GM12878 (cell line): ENCODE results near the gene SLC4A1. TPM values are rescaled to one million over a fixed set of nuclear protein-coding genes. Genes with fewer than 3 reads are reported as not detected.

Experiments used
- ATAC-seq: fragments of 200-7000 bp; cut with Tn5 transposase; 3 replicates; pipeline ENCODE4 v1.9.1; 2020; ENCODE audit warnings: mild to moderate bottlenecking, moderate library complexity
- BruUV-seq: library from RNA; stranded (reverse); fragments of 400-500 nt; replicated peaks from 2 replicates; lab custom pipeline; 2021; lab: Mats Ljungman, UMichigan
- CTCF ChIA-PET: fragments of 300-600 bp; sonication (Branson Sonifier 250); formaldehyde crosslinking; extraction: SDS; loops from one replicate; lab custom pipeline; 2021; ENCODE audit warnings: inconsistent platforms; lab: Yijun Ruan, JAX
- POLR2A ChIA-PET: fragments of 350-600 bp; formaldehyde crosslinking; extraction: SDS; loops from one replicate; lab custom pipeline; 2021; ENCODE audit warnings: inconsistent platforms; lab: Charles Lee
- RAD21 ChIA-PET: fragments of 300-600 bp; sonication (Branson Sonifier 250); formaldehyde crosslinking; loops from one replicate; lab custom pipeline; 2023; ENCODE audit warnings: antibody characterized with exemption; ENCODE audit not compliant: unreplicated experiment; lab: Charles Lee
- SMC1A ChIA-PET: fragments of 300-600 bp; sonication (Branson Sonifier 250); formaldehyde crosslinking; loops from one replicate; lab custom pipeline; 2023; ENCODE audit not compliant: unreplicated experiment, uncharacterized antibody; lab: Charles Lee
- DNase-seq: peaks from one replicate; pipeline ENCODE4 v3.0.0-alpha.2; 2011; ENCODE audit warnings: low read depth, low spot score
- FAIRE-seq: peaks from 3 replicates; lab custom pipeline; 2011; peaks lifted over from hg19 to GRCh38; lab: Jason Lieb, UNC
- H2AFZ ChIP-seq: 2 replicates; pipeline ENCODE4 v1.6.0; 2011; ENCODE audit warnings: low read depth, low read length, control low read depth; ENCODE audit not compliant: control insufficient read depth
- H3K27ac ChIP-seq: 2 replicates; pipeline ENCODE4 v1.5.1; 2011; ENCODE audit warnings: control low read depth; ENCODE audit not compliant: control insufficient read depth, insufficient read depth
- H3K27me3 ChIP-seq, 2 experiments: replicated peaks in 1 of 2; 2 replicates each; pipeline versions ENCODE4 v1.6.0 to v1.6.1; 2011; ENCODE audit warnings: low read length in 1 of 2; ENCODE audit not compliant: control insufficient read depth in 2 of 2, insufficient read depth in 2 of 2
- H3K36me3 ChIP-seq, 2 experiments: 2 replicates each; pipeline ENCODE4 v1.5.1; 2011; ENCODE audit warnings: low read length in 1 of 2; ENCODE audit not compliant: control insufficient read depth in 2 of 2, insufficient read depth in 2 of 2
- H3K4me1 ChIP-seq: 2 replicates; pipeline ENCODE4 v1.6.1; 2011; ENCODE audit warnings: mild to moderate bottlenecking, low read length, moderate library complexity, mixed read lengths; ENCODE audit not compliant: control insufficient read depth, insufficient read depth
- H3K4me2 ChIP-seq: 2 replicates; pipeline ENCODE4 v1.6.0; 2011; ENCODE audit warnings: control low read depth; ENCODE audit not compliant: control insufficient read depth, insufficient read depth
- H3K4me3 ChIP-seq: fragments of 200-600 bp; sonication (generic); 2 replicates; pipeline ENCODE4 v1.5.1; 2016
- H3K79me2 ChIP-seq: 2 replicates; pipeline ENCODE4 v1.6.0; 2011; ENCODE audit warnings: low read length; ENCODE audit not compliant: control insufficient read depth, insufficient read depth
- H3K9ac ChIP-seq: 2 replicates; pipeline ENCODE4 v1.8.0; 2011; ENCODE audit warnings: low read length, control low read depth, mixed read lengths; ENCODE audit not compliant: control insufficient read depth, insufficient read depth
- H3K9me3 ChIP-seq: replicated peaks from 3 replicates; pipeline ENCODE4 v1.5.1; 2011; ENCODE audit warnings: mild to moderate bottlenecking, low read length; ENCODE audit not compliant: control insufficient read depth, insufficient read depth
- H4K20me1 ChIP-seq: 2 replicates; pipeline ENCODE4 v1.6.0; 2011; ENCODE audit not compliant: control insufficient read depth, insufficient read depth
- EED ChIP-seq: sonication (generic); IDR thresholded peaks from 2 replicates; pipeline ENCODE4 v1.6.1; 2016; ENCODE audit warnings: antibody characterized with exemption, low read depth
- HDAC6 ChIP-seq: fragments of 200-600 bp; sonication (generic); IDR thresholded peaks from one replicate; pipeline ENCODE4 v1.8.0; 2017; ENCODE audit warnings: antibody characterized with exemption; ENCODE audit not compliant: unreplicated experiment
- NRF1 ChIP-seq: conservative IDR thresholded peaks from 2 replicates; pipeline ENCODE4 v1.6.1; 2011; ENCODE audit warnings: mild to moderate bottlenecking, low read depth, low read length, improper control_type of control experiment
- WGBS: methylation state at CpG from one replicate; pipeline ENCODE4 v1.1.6; 2016; ENCODE audit warnings: low lambda C conversion rate; ENCODE audit not compliant: insufficient replicate concordance, insufficient coverage; ENCODE audit errors: missing lambda C conversion rate; 5-methylcytosine and 5-hydroxymethylcytosine counted together
- in situ Hi-C: fragments of 300-500 bp; cut with MboI; formaldehyde crosslinking; loops from 9 replicates; pipeline ENCODE4 v1.14.3; 2018; ENCODE audit warnings: mixed read lengths
- intact Hi-C: fragments of 100-400 bp; cut with micrococcal nuclease; formaldehyde crosslinking; loops from one replicate; pipeline ENCODE4 v1.14.2; 2022; ENCODE audit not compliant: unreplicated experiment
- polyA plus RNA-seq, 11 experiments: library from polyadenylated mRNA; depleted of rRNA in 4 of 11; unstranded in 6 of 11; stranded (reverse) in 5 of 11; fragments of >200 nt; fragmentation: Nextera tagmentation in 4 of 11; fragmentation: Illumina TruSeq in 1 of 11; extraction: Ambion mirVana in 4 of 11; extraction: Trizol in 1 of 11; gene quantifications; 1 replicate in 1 of 11; 2 replicates in 10 of 11; pipeline versions ENCODE4 v1.2.1 to v1.2.3, GENCODE V29; 2011 to 2016; ENCODE audit warnings: inconsistent platforms in 2 of 11, missing spikeins in 2 of 11, low read depth in 1 of 11
- total RNA-seq, 4 experiments: library from RNA; depleted of rRNA in 3 of 4; stranded (reverse); fragments of >200 nt in 3 of 4; fragmentation: Illumina TruSeq in 1 of 4; extraction: Trizol in 1 of 4; gene quantifications; 2 replicates each; pipeline versions ENCODE4 v1.2.1 to v1.2.3, GENCODE V29; 2013 to 2021
- TF ChIP-seq, protein P1 (sequence below): IDR thresholded peaks from 2 replicates; pipeline ENCODE4 v1.6.1; 2011; ENCODE audit warnings: borderline replicate concordance, low read depth, mild to moderate bottlenecking, moderate library complexity, low read length; ENCODE audit not compliant: insufficient read depth, poor library complexity, severe bottlenecking
- TF ChIP-seq, protein P2 (sequence below): IDR thresholded peaks from 2 replicates; pipeline ENCODE4 v1.6.1; 2012; ENCODE audit warnings: improper control_type of control experiment, low read depth, low read length; ENCODE audit not compliant: insufficient replicate concordance

Gene SLC4A1
- total and polyA plus RNA-seq, 10 of the 15 experiments (the other 5 are each of a cell fraction or from before 2014, with no cell fraction given) = 0.03 TPM; not detected in 9

DNA sequence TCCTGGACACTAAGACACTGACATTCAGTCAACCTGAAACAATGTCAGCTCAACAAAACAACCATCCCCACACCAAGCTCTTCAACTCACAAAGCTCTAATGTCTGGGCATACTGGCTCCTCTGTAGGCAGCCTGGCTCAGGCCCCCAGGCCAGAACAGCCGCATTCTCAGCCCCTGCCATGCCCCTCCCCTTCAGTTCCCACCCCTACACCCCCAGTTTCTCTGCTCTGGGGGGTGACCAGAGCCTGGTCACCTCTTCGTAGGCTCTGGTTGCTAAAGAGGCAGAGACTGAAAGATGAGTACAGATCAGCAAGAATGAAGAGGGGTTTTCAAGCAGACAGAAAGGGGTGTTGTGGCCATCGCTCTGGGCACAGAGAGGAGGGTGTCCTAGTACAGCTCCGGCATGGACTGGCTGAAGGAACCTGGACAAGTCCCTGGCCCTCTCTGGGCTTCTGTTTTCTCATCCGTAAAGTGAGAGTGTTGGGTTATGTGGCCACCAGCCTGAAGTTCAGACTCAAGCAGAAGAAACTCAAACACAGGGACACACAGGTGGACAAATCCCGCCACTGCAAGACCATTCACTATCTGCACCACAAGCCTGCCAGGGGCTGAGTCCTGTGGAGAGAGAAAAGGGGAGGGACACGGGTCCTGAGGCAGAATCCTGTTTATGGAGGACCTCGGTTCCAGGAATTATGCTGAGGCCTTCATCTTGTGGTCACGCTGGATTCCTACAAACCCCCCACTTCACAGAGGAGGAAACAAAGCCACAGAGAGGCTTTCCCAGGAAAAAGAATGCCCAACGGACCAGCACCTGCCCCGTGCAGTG lies 987 bp upstream of the SLC4A1 start:
- TF ChIP-seq EED (no peak), HDAC6 (no peak)
- TF ChIP-seq, protein P1, sequence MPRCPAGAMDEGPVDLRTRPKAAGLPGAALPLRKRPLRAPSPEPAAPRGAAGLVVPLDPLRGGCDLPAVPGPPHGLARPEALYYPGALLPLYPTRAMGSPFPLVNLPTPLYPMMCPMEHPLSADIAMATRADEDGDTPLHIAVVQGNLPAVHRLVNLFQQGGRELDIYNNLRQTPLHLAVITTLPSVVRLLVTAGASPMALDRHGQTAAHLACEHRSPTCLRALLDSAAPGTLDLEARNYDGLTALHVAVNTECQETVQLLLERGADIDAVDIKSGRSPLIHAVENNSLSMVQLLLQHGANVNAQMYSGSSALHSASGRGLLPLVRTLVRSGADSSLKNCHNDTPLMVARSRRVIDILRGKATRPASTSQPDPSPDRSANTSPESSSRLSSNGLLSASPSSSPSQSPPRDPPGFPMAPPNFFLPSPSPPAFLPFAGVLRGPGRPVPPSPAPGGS = no peak
- CTCF ChIA-PET = no interaction called here

DNA sequence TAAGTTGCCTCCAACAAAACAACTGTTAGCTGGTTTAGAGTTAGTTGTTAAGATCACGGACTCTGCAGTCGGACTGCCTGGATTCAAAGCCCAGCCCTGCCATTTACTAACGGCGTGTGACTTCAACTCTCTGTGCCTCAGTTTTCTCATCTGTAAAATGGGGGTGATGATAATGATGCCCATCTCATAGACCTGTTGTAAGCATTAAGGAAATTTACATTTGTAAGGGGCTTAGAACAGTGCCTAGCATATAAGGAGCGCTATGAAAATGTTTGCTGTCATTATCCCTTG lies 825 bp downstream of the SLC4A1 start:
- no TSS peak for BruUV-seq
- Histone ChIP-seq H3K36me3 (no peaks in the 10 kb centered on the region), H3K4me3 (no peak overlapping the region), H3K27me3 (no peaks in the 10 kb centered on the region; a peak in 1 of 4 replicates), H2AFZ (no peak overlapping the region), H3K4me1 (no peaks in the 10 kb centered on the region), H4K20me1 (no peaks in the 10 kb centered on the region), H3K9ac (no peak overlapping the region), H3K27ac (no peak overlapping the region), H3K9me3 (no peaks in the 10 kb centered on the region), H3K4me2 (no peak overlapping the region), H3K79me2 (no peaks in the 10 kb centered on the region)
- WGBS = 84% methylated on average over 5 of the region's 5 CpGs
- CTCF ChIA-PET = interaction anchor here (2.1 kb wide), 1 partner anchor 57 kb away, joined by 7 read pairs; no protein-coding TSS in a partner anchor
- in situ Hi-C loops = no loop called here
- POLR2A ChIA-PET = no interaction called here
- no peak for DNase-seq
- intact Hi-C loops = no loop called here
- ATAC-seq = no peak
- SMC1A ChIA-PET = interaction anchor here (1.1 kb wide), 1 partner anchor 50 kb away, joined by 3 read pairs; no protein-coding TSS in a partner anchor
- RAD21 ChIA-PET = interaction anchor here (1.2 kb wide), 1 partner anchor 60 kb away, joined by 3 read pairs; no protein-coding TSS in a partner anchor
- no peak for FAIRE-seq
- no peak for TF ChIP-seq NRF1
- TF ChIP-seq, protein P2, sequence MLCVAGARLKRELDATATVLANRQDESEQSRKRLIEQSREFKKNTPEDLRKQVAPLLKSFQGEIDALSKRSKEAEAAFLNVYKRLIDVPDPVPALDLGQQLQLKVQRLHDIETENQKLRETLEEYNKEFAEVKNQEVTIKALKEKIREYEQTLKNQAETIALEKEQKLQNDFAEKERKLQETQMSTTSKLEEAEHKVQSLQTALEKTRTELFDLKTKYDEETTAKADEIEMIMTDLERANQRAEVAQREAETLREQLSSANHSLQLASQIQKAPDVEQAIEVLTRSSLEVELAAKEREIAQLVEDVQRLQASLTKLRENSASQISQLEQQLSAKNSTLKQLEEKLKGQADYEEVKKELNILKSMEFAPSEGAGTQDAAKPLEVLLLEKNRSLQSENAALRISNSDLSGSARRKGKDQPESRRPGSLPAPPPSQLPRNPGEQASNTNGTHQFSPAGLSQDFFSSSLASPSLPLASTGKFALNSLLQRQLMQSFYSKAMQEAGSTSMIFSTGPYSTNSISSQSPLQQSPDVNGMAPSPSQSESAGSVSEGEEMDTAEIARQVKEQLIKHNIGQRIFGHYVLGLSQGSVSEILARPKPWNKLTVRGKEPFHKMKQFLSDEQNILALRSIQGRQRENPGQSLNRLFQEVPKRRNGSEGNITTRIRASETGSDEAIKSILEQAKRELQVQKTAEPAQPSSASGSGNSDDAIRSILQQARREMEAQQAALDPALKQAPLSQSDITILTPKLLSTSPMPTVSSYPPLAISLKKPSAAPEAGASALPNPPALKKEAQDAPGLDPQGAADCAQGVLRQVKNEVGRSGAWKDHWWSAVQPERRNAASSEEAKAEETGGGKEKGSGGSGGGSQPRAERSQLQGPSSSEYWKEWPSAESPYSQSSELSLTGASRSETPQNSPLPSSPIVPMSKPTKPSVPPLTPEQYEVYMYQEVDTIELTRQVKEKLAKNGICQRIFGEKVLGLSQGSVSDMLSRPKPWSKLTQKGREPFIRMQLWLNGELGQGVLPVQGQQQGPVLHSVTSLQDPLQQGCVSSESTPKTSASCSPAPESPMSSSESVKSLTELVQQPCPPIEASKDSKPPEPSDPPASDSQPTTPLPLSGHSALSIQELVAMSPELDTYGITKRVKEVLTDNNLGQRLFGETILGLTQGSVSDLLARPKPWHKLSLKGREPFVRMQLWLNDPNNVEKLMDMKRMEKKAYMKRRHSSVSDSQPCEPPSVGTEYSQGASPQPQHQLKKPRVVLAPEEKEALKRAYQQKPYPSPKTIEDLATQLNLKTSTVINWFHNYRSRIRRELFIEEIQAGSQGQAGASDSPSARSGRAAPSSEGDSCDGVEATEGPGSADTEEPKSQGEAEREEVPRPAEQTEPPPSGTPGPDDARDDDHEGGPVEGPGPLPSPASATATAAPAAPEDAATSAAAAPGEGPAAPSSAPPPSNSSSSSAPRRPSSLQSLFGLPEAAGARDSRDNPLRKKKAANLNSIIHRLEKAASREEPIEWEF = no peak

More for the DNA sequence above, 987 bp upstream of the SLC4A1 start:
- 27% methylated on average over 11 of the region's 11 CpGs for WGBS
- Histone ChIP-seq H3K9me3 (no peaks in the 10 kb centered on the region), H3K9ac (no peak overlapping the region), H3K36me3 (no peaks in the 10 kb centered on the region), H3K79me2 (no peaks in the 10 kb centered on the region), H3K27me3 (no peaks in the 10 kb centered on the region), H2AFZ (no peak overlapping the region), H3K4me2 (no peak overlapping the region), H4K20me1 (no peaks in the 10 kb centered on the region), H3K27ac (no peak overlapping the region), H3K4me1 (no peaks in the 10 kb centered on the region), H3K4me3 (no peak overlapping the region)
- no TSS peak for BruUV-seq
- FAIRE-seq (no peak), ATAC-seq (no peak), DNase-seq (no peak)
- ChIA-PET POLR2A (no interaction called here), RAD21 (no interaction called here), SMC1A (no interaction called here)
- intact Hi-C loops (no loop called here), in situ Hi-C loops (no loop called here)
